Peyer's patch (tissue), 4 donors: ENCODE results near the gene GLIS1. TPM values are rescaled to one million over a fixed set of nuclear protein-coding genes. Genes with fewer than 3 reads are reported as not detected.

Experiments
- DNase-seq, 3 donors: peaks; one replicate each; pipeline ENCODE4 v3.0.0-alpha.2; 2017 to 2019
- H3K27ac ChIP-seq, 4 donors: fragments of 200-600 bp; sonication (generic); one replicate each; pipeline ENCODE4 v1.5.1; 2016 to 2019
- H3K27me3 ChIP-seq, 2 donors: fragments of 200-600 bp; sonication (generic); one replicate each; pipeline ENCODE4 v1.5.1; 2019
- H3K36me3 ChIP-seq, 3 donors: fragments of 200-600 bp; sonication (generic); one replicate each; pipeline ENCODE4 v1.5.1; 2016 to 2019
- H3K4me1 ChIP-seq, 4 donors: fragments of 200-600 bp; sonication (generic); one replicate each; pipeline ENCODE4 v1.5.1; 2016 to 2019
- H3K4me3 ChIP-seq, 4 donors: fragments of 200-600 bp; sonication (generic); 1 replicate in 3 of 4; 2 replicates in 1 of 4; pipeline ENCODE4 v1.5.1; 2016 to 2019; ENCODE audit warnings: mild to moderate bottlenecking in 1 of 4
- H3K9me3 ChIP-seq, 4 donors: fragments of 200-600 bp; sonication (generic); one replicate each; pipeline ENCODE4 v1.5.1; 2016 to 2019; ENCODE audit warnings: mild to moderate bottlenecking in 1 of 4
- CTCF ChIP-seq, 6 experiments: fragments of 450-650 bp in 4 of 6; fragments of 200-600 bp in 2 of 6; sonication (generic) in 1 of 6; IDR thresholded peaks; one replicate each; pipeline ENCODE4 v1.5.1; 2017 to 2019; ENCODE audit warnings: antibody characterized with exemption in 6 of 6, mild to moderate bottlenecking in 3 of 6, moderate library complexity in 1 of 6
- POLR2A ChIP-seq, 2 donors: fragments of 450-650 bp; IDR thresholded peaks; one replicate each; pipeline ENCODE4 v1.5.1; 2017; ENCODE audit warnings: antibody characterized with exemption in 2 of 2, mild to moderate bottlenecking in 2 of 2, moderate library complexity in 2 of 2
- total RNA-seq, 4 donors: library from RNA; depleted of rRNA; stranded (reverse); fragments of >200 nt; gene quantifications; one replicate each; pipeline ENCODE4 v1.1.0, GENCODE V29; 2016

The GLIS1 gene
- total RNA-seq, 4 donors from 2014 or later = 0.54 to 1.7 (median 0.66) TPM; not detected in 1

GRCh38 chr1:53561503-53562105 lies 177.4 kb downstream of the GLIS1 start:
- no peak for TF ChIP-seq POLR2A (IDR thresholded peaks at IDR 0.05)
- no peak for TF ChIP-seq CTCF (IDR thresholded peaks at IDR 0.05)
- Histone ChIP-seq H3K27ac (no peak overlapping the region), H3K27me3 (no peaks in the 10 kb centered on the region), H3K4me3 (no peak overlapping the region), H3K9me3 (no peaks in the 10 kb centered on the region), H3K36me3 (no peaks in the 10 kb centered on the region), H3K4me1 (no peaks in the 10 kb centered on the region)
- DNase-seq = peak in 2 of 3 donors; percentile 21 to 32

GRCh38 chr1:53560581-53561502 lies 178.1 kb downstream of the GLIS1 start:
- peak in 2 of 3 donors; percentile 9 to 33 for DNase-seq

GRCh38 chr1:53559854-53560580 lies 178.9 kb downstream of the GLIS1 start:
- peak in 2 of 3 donors; percentile 24 to 26 for DNase-seq
- Histone ChIP-seq H3K36me3 (no peaks in the 10 kb centered on the region), H3K9me3 (no peaks in the 10 kb centered on the region), H3K4me3 (no peak overlapping the region), H3K27ac (no peak overlapping the region), H3K4me1 (no peaks in the 10 kb centered on the region), H3K27me3 (no peaks in the 10 kb centered on the region)
- TF ChIP-seq CTCF (IDR thresholded peaks at IDR 0.05) = no peak
- no peak for TF ChIP-seq POLR2A (IDR thresholded peaks at IDR 0.05)

More at GRCh38 chr1:53560581-53561502, 178.1 kb downstream of the GLIS1 start:
- Histone ChIP-seq H3K27ac (no peak overlapping the region), H3K27me3 (no peaks in the 10 kb centered on the region), H3K36me3 (no peaks in the 10 kb centered on the region), H3K4me3 (no peak overlapping the region), H3K4me1 (no peaks in the 10 kb centered on the region), H3K9me3 (no peaks in the 10 kb centered on the region)
- no peak for TF ChIP-seq POLR2A (IDR thresholded peaks at IDR 0.05)
- no peak for TF ChIP-seq CTCF (IDR thresholded peaks at IDR 0.05)

- peak in 2 of 3 donors; percentile 32 to 43 for DNase-seq
- no peaks in the 10 kb centered on the region for H3K36me3 ChIP-seq
- H3K27me3 ChIP-seq = no peaks in the 10 kb centered on the region
- H3K4me3 ChIP-seq = no peak overlapping the region
- H3K9me3 ChIP-seq = no peaks in the 10 kb centered on the region
- TF ChIP-seq POLR2A (IDR thresholded peaks at IDR 0.05) (no peak), CTCF (IDR thresholded peaks at IDR 0.05) (no peak)
- H3K27ac ChIP-seq = no peak overlapping the region
- no peaks in the 10 kb centered on the region for H3K4me1 ChIP-seq
Observed at GRCh38 chr1:53559391-53559815, 179.6 kb downstream of the GLIS1 start.

GRCh38 chr1:53558739-53559315 lies 180.1 kb downstream of the GLIS1 start:
- Histone ChIP-seq H3K27me3 (no peaks in the 10 kb centered on the region), H3K27ac (no peak overlapping the region), H3K36me3 (no peaks in the 10 kb centered on the region), H3K4me3 (no peak overlapping the region), H3K9me3 (no peaks in the 10 kb centered on the region), H3K4me1 (no peaks in the 10 kb centered on the region)
- no peak for DNase-seq
- TF ChIP-seq POLR2A (IDR thresholded peaks at IDR 0.05) (no peak), CTCF (IDR thresholded peaks at IDR 0.05) (no peak)
